Measurements from ENCODE around the gene GALNT2. TPM values are rescaled to one million over a fixed set of nuclear protein-coding genes. Genes with fewer than 3 reads are reported as not detected.

GALNT2 gene
- total RNA-seq, 2 donors from 2014 or later: 29.9 to 39.5 TPM

GRCh38 chr1:230216896-230217295 lies 149.9 kb downstream of the GALNT2 start:
- no peak overlapping the region for H3K27ac ChIP-seq

GRCh38 chr1:230218667-230219066 lies 151.6 kb downstream of the GALNT2 start:
- TF ChIP-seq CTCF (IDR thresholded peaks at IDR 0.05): no peak
- no peak for DNase-seq (ENCODE audit: low spot score)
- Histone ChIP-seq H3K9me3 (no peaks in the 10 kb centered on the region), H3K27ac (no peak overlapping the region), H3K4me1 (peaks cover 0 to 33% of the 10 kb centered on the region in 2 donors), H3K36me3 (no peaks in the 10 kb centered on the region), H3K4me3 (no peak overlapping the region), H3K27me3 (no peaks in the 10 kb centered on the region)

More at GRCh38 chr1:230216896-230217295, 149.9 kb downstream of the GALNT2 start:
- DNase-seq (ENCODE audit: low spot score): no peak
- no peaks in the 10 kb centered on the region for H3K27me3 ChIP-seq
- H3K36me3 ChIP-seq: no peaks in the 10 kb centered on the region
- no peak for TF ChIP-seq CTCF (IDR thresholded peaks at IDR 0.05)
- no peaks in the 10 kb centered on the region for H3K9me3 ChIP-seq
- H3K4me3 ChIP-seq: no peak overlapping the region
- peaks cover 0 to 37% of the 10 kb centered on the region in 2 donors for H3K4me1 ChIP-seq

- H3K36me3 ChIP-seq: no peaks in the 10 kb centered on the region
- H3K4me1 ChIP-seq: peaks cover 0 to 36% of the 10 kb centered on the region in 2 donors
- H3K4me3 ChIP-seq: no peak overlapping the region
- H3K27ac ChIP-seq: no peak overlapping the region
- no peak for TF ChIP-seq CTCF (IDR thresholded peaks at IDR 0.05)
- no peak for DNase-seq (ENCODE audit: low spot score)
- no peaks in the 10 kb centered on the region for H3K27me3 ChIP-seq
- no peaks in the 10 kb centered on the region for H3K9me3 ChIP-seq
Measured at GRCh38 chr1:230219174-230220067, 152.4 kb downstream of the GALNT2 start.

- no peak for TF ChIP-seq CTCF (IDR thresholded peaks at IDR 0.05)
- Histone ChIP-seq H3K4me1 (peaks cover 0 to 25% of the 10 kb centered on the region in 2 donors), H3K36me3 (no peaks in the 10 kb centered on the region), H3K9me3 (no peaks in the 10 kb centered on the region), H3K27ac (no peak overlapping the region), H3K27me3 (no peaks in the 10 kb centered on the region), H3K4me3 (no peak overlapping the region)
- no peak for DNase-seq (ENCODE audit: low spot score)
Measured at GRCh38 chr1:230220478-230220877, 153.4 kb downstream of the GALNT2 start.

- H3K36me3 ChIP-seq: no peaks in the 10 kb centered on the region
- peak overlapping the region; percentile 33 to 44 for H3K27ac ChIP-seq
- H3K9me3 ChIP-seq: no peaks in the 10 kb centered on the region
- DNase-seq (ENCODE audit: low spot score): no peak
- H3K27me3 ChIP-seq: no peaks in the 10 kb centered on the region
- H3K4me1 ChIP-seq: peaks cover 0 to 21% of the 10 kb centered on the region in 2 donors
- TF ChIP-seq CTCF (IDR thresholded peaks at IDR 0.05): no peak
- H3K4me3 ChIP-seq: no peak overlapping the region
Measured at GRCh38 chr1:230220907-230221306, 153.9 kb downstream of the GALNT2 start.
